Amniotic stem cell (primary cell): ENCODE results near the gene SLC16A10.
"Not testable (repeated sequence)": the region's sequence is repeated elsewhere in the genome, so short reads cannot be mapped to it uniquely, and the experiment has no call there.

ENCODE experiments used
- DNase-seq: peaks from one replicate; lab custom pipeline; 2025; lab: John Stamatoyannopoulos, UW

The SLC16A10 gene, protein sequence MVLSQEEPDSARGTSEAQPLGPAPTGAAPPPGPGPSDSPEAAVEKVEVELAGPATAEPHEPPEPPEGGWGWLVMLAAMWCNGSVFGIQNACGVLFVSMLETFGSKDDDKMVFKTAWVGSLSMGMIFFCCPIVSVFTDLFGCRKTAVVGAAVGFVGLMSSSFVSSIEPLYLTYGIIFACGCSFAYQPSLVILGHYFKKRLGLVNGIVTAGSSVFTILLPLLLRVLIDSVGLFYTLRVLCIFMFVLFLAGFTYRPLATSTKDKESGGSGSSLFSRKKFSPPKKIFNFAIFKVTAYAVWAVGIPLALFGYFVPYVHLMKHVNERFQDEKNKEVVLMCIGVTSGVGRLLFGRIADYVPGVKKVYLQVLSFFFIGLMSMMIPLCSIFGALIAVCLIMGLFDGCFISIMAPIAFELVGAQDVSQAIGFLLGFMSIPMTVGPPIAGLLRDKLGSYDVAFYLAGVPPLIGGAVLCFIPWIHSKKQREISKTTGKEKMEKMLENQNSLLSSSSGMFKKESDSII

DNA sequence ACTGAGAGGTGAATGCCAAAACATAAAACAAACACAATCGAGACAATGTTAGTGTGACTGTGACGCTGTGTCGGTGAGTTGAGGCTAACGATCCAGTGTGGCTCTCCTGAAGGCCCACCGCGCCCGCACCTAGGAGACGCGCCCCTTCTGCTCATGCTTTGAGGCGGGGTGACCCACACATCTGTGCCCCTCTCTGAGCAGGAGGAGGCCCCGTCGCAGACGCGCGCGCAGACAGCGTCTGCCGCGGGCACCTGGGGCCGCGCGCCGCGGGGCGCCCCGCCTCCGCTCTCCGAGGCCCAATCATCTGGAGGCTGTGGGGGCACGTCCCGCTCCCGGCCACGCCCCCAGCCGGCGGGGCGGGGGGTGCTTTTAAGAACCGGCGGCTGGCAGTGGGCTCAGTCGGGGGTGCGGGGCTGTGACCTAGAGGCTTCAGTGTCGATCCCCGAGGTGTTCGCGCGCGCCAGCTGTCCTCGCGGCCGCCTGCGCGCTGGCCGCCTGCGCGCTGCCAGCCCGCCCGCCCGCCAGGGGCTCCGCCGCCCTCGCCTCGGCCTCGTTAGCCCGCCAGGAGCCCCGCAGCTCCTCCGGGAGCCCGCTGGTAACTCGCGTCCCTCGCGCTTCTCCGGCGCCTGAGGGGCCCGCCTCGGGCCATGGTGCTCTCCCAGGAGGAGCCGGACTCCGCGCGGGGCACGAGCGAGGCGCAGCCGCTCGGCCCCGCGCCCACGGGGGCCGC, at the start of gene SLC16A10:
SLC16A10 (plus strand) TSS at position 398 of the 730 bp plus-strand sequence; CDS start at position 648, 250 bp downstream.
- no peak for DNase-seq

GRCh38 chr6:111038534-111039252, 48.6 kb upstream of the SLC16A10 start:
- DNase-seq, result no peak

- no peak for DNase-seq
These were observed 45.4 kb upstream of the SLC16A10 start for GRCh38 chr6:111041917-111042316.

GRCh38 chr6:111047244-111047643, 40.1 kb upstream of the SLC16A10 start:
- no peak for DNase-seq

GRCh38 chr6:111050261-111051023, 36.9 kb upstream of the SLC16A10 start:
- no peak for DNase-seq

GRCh38 chr6:111052171-111052570, 35.1 kb upstream of the SLC16A10 start:
- no peak for DNase-seq

GRCh38 chr6:111057074-111057752, 30.1 kb upstream of the SLC16A10 start:
- DNase-seq, result peak; percentile 11

- DNase-seq, result no peak
These were observed 25.8 kb upstream of the SLC16A10 start for GRCh38 chr6:111061508-111061907.

- not testable (repeated sequence) for DNase-seq
These were observed 25.3 kb upstream of the SLC16A10 start for GRCh38 chr6:111061985-111062384.

DNA sequence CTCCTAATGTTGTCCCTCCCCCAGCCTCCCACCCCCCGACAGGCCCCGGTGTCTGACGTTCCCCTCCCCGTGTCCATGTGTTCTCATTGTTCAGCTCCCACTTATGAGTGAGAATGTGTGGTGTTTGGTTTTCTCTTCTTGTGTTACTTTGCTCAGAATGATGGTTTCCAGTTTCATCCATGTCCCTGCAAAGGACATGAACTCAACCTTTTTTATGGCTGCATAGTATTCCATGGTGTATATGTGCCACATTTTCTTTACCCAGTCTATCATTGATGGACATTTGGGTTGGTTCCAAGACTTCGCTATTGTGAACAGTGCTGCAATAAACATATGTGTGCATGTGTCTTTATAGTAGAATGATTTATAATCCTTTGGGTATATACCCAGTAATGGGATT, 24.4 kb upstream of the SLC16A10 start:
- not testable (repeated sequence) for DNase-seq

DNA sequence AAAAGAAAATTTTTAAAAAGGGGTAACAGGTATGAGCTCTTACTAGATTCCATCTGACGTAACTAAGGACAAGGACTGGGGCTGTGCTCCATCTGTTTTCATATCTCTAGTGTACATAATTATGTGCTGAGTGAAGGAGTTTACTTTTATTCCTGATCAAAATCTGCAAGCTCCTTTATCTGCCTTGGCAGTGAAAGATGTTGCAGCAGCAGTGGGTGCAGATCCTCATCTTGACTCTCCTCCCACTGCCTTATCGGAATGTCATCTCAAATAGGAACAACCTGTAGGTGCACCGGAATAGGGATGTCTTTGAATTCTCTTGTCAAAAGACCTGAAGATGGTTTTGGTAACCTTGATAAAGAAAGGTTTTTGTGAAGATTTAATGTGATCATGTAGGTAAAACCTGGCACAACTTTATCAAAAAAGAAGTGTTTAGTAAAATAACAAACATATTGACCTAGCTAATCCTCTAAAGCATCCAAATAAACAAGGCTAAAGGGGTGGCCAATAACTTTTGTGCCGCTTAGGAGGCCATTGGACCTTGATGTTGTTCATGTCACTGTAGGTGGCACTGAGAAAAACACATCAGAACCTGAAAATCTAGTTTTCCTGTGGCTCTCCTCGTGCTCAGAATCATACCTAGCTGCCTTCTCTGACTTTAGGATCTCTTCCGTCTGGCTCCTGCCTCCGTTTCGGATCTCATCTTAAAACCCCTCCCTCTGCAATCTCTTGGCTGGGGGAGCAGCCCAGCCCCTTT, 19.0 kb upstream of the SLC16A10 start:
- no peak for DNase-seq

DNA sequence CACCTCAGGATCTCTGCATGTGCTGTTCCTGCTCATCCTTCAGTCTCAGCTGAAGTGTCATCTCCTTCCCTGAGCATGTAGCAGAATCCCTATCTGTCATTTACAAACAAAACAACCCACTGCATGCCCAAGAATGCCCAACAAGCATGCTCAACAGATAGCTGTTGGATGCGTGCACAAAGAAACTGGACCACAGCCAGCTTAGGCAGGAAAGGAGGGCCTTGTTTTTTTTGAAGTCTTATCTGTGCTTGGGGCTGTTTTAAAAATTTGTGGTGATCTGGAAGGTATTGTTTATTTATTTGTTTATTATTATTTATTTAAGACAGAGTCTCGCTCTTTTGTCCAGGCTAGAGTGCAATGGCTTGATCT, 18.5 kb upstream of the SLC16A10 start:
- no peak for DNase-seq

GRCh38 chr6:111069382-111070104, 17.8 kb upstream of the SLC16A10 start:
- DNase-seq, result no peak

GRCh38 chr6:111070105-111071005, 16.9 kb upstream of the SLC16A10 start:
- DNase-seq, result no peak

DNA sequence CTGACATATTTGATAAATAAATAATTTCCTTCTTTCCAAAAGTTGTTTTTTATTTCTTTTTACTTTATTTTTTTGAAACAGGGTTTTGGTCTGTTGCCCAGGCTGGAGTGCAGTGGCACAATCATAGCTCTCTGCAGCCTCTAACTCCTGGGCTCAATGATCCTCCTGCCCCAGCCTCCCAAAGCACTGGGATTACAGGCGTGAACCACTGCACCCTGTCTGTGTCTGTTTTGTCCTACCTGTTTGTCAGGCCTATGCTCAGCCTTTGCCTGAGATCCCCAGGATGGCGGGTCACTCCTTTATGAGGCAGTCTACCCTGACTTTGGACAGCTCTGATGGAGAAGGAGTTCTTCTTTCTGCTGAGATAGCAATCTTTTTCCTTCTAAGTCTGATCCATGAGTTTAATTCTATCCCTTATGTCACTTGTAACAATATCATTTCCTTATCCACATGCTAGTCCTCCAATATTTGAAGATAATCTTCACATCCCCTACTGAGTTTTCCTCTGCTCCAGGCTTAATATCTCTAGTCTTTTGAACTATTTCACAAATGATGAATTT, 14.4 kb upstream of the SLC16A10 start:
- no peak for DNase-seq

DNA sequence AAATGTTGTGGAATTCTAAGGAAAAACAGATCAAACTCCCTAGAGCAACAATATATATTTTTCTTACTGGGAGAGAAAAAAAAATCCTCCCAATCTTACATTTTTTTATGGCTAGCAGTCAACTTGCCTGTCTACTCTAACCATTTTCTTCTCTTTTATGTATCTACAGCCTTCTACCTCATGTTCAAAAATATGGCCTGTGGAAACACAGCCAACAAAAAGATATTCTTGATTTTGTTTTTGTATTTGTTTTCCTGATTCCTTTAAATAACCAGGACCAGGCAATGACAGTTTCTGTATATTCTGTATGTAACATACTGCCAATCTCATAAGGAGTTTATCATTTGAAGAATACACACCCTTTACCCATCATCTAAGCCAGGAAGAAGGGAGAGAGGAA, 13.0 kb upstream of the SLC16A10 start:
- DNase-seq, result no peak

- DNase-seq, result no peak
These were observed 11.1 kb upstream of the SLC16A10 start for GRCh38 chr6:111076024-111076695.

- DNase-seq, result no peak
These were observed 6.6 kb upstream of the SLC16A10 start for GRCh38 chr6:111080698-111081097.
